D721Med (cell line): Measurements from ENCODE around the gene USP34.
"Not testable (repeated sequence)": the region's sequence is repeated elsewhere in the genome, so short reads cannot be mapped to it uniquely, and the experiment has no call there.

ENCODE experiments used
- DNase-seq: peaks from one replicate; pipeline ENCODE4 v3.0.0; 2011; ENCODE audit warnings: low spot score; ENCODE audit not compliant: insufficient read length
- FAIRE-seq: peaks from 2 replicates; lab custom pipeline; 2011; peaks lifted over from hg19 to GRCh38; lab: Jason Lieb, UNC
- TF ChIP-seq, protein P1 (sequence below): IDR thresholded peaks from 2 replicates; pipeline ENCODE4 v1.5.1; 2012; ENCODE audit warnings: mild to moderate bottlenecking, control low read depth; ENCODE audit not compliant: insufficient read depth; ENCODE audit errors: missing control alignments

Gene USP34

GRCh38 chr2:61176755-61177726, 293.8 kb downstream of the USP34 start:
- TF ChIP-seq, protein P1, sequence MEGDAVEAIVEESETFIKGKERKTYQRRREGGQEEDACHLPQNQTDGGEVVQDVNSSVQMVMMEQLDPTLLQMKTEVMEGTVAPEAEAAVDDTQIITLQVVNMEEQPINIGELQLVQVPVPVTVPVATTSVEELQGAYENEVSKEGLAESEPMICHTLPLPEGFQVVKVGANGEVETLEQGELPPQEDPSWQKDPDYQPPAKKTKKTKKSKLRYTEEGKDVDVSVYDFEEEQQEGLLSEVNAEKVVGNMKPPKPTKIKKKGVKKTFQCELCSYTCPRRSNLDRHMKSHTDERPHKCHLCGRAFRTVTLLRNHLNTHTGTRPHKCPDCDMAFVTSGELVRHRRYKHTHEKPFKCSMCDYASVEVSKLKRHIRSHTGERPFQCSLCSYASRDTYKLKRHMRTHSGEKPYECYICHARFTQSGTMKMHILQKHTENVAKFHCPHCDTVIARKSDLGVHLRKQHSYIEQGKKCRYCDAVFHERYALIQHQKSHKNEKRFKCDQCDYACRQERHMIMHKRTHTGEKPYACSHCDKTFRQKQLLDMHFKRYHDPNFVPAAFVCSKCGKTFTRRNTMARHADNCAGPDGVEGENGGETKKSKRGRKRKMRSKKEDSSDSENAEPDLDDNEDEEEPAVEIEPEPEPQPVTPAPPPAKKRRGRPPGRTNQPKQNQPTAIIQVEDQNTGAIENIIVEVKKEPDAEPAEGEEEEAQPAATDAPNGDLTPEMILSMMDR = no peak
- DNase-seq (peak; percentile 94), FAIRE-seq (no peak)

DNA sequence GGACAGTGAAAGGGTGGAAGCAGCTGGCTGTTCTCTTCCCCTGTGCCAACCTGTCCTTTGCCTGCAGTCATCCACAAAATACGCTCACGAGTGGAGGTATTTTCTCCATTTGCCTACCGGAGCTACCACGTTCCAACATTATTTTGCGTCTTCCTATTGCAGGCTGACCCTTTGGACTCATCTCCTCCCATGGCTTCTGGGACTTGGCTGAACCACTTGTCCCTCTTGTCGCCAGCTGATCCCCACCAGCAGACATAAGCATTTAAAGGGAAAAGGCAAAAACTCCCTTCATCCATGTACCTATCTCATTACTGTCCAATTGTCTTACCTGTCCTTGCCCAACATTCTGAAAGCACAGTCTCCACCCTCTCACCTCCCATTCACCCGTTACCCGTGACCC, 295.9 kb downstream of the USP34 start:
- TF ChIP-seq, protein P1 = no peak
- DNase-seq (no peak), FAIRE-seq (no peak)

GRCh38 chr2:61173116-61173515, 297.8 kb downstream of the USP34 start:
- FAIRE-seq = no peak
- TF ChIP-seq, protein P1 = no peak
- no peak for DNase-seq

DNA sequence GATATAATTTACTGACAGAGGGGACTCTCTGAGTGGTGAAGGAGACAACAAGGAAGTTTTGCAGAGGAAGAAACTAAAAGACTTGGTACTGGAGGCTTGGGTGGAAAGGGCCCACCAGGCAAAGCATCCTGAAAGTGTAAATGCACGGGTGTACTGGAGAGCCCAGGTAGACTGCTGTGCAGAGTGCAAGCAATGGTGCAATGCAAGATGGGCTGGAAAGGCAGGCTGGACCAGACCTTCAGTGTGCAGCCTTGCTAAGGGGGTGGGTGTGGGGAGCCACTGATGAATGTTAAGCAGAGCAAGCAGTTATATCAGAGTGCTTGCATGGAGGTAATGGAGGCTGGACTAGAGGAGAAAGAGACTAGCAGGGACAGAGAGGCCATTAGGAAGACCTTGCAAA, 298.2 kb downstream of the USP34 start:
- DNase-seq (no peak), FAIRE-seq (no peak)
- TF ChIP-seq, protein P1 = no peak

- no peak for DNase-seq
- TF ChIP-seq, protein P1 = no peak
- no peak for FAIRE-seq
Measured at GRCh38 chr2:61167579-61167978, 303.3 kb downstream of the USP34 start.

DNA sequence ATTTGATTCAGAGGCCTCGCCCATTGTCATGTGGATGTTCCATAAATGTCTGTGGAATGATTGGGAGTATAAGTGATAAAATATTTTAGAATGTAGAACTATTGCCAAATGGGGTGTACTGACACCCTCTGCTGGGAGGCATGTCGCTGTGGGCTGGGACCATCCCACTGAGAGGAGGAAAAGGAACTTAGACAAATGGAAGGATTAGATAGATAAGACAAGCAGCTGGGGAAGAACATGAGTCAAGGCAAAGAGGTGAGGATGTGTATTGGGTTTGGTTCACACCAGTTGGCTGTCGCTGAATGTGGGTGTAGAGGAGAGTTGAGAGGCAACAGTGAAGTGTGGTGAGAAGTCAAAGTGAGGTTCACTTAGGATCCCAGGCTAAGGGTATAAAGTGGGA, 304.9 kb downstream of the USP34 start:
- FAIRE-seq (no peak), DNase-seq (no peak)
- TF ChIP-seq, protein P1 = no peak

- not testable (repeated sequence) for FAIRE-seq, DNase-seq
Measured at GRCh38 chr2:61165082-61165481, 305.8 kb downstream of the USP34 start.
